H9 (cell line): Measurements from ENCODE around the gene MRPL21. TPM values are rescaled to one million over a fixed set of nuclear protein-coding genes. Genes with fewer than 3 reads are reported as not detected.

Experiments
- DNase-seq: peaks from one replicate; pipeline ENCODE4 v3.0.0-alpha.2; 2017
- H2AFZ ChIP-seq: one replicate; pipeline ENCODE4 v1.6.1; 2013; ENCODE audit warnings: mild to moderate bottlenecking, low read length, control low read depth, moderate library complexity
- H2AK5ac ChIP-seq: 2 replicates; pipeline ENCODE4 v1.6.1; 2013; ENCODE audit warnings: low read length, control low read depth, mixed read lengths; ENCODE audit not compliant: insufficient read length
- H2BK120ac ChIP-seq: one replicate; pipeline ENCODE4 v1.6.1; 2013; ENCODE audit warnings: low read depth, mild to moderate bottlenecking, low read length, control low read depth, inconsistent platforms; ENCODE audit not compliant: poor library complexity, severe bottlenecking
- H2BK12ac ChIP-seq: 2 replicates; pipeline ENCODE4 v1.6.1; 2013; ENCODE audit warnings: low read length, control low read depth, mixed read lengths, low read depth; ENCODE audit not compliant: insufficient read length
- H2BK15ac ChIP-seq: 2 replicates; pipeline ENCODE4 v1.6.1; 2013; ENCODE audit warnings: low read depth, low read length, control low read depth
- H2BK20ac ChIP-seq: one replicate; pipeline ENCODE4 v1.6.1; 2013; ENCODE audit warnings: low read depth, mild to moderate bottlenecking, low read length, control low read depth, inconsistent platforms; ENCODE audit not compliant: poor library complexity, severe bottlenecking
- H2BK5ac ChIP-seq: 2 replicates; pipeline ENCODE4 v1.6.1; 2013; ENCODE audit warnings: low read length, control low read depth, mixed read lengths; ENCODE audit not compliant: insufficient read length
- H3K14ac ChIP-seq: 2 replicates; pipeline ENCODE4 v1.6.1; 2013; ENCODE audit warnings: low read length, control low read depth; ENCODE audit not compliant: insufficient read depth
- H3K18ac ChIP-seq: 2 replicates; pipeline ENCODE4 v1.6.1; 2013; ENCODE audit warnings: low read depth, mild to moderate bottlenecking, mixed read lengths, low read length, control low read depth; ENCODE audit not compliant: insufficient read length
- H3K23ac ChIP-seq: 2 replicates; pipeline ENCODE4 v1.6.1; 2013; ENCODE audit warnings: low read length, control low read depth, mixed read lengths, low read depth; ENCODE audit not compliant: insufficient read length
- H3K23me2 ChIP-seq: 2 replicates; pipeline ENCODE4 v1.6.1; 2013; ENCODE audit warnings: low read depth, mild to moderate bottlenecking, mixed read lengths, low read length, control low read depth; ENCODE audit not compliant: insufficient read length, poor library complexity, severe bottlenecking
- H3K27ac ChIP-seq: 2 replicates; pipeline ENCODE4 v1.5.1; 2013; ENCODE audit warnings: low read length, control low read depth, mixed read lengths, low read depth; ENCODE audit not compliant: insufficient read length
- H3K27me3 ChIP-seq: 2 replicates; pipeline ENCODE4 v1.6.1; 2013; ENCODE audit warnings: low read length, control low read depth, inconsistent platforms; ENCODE audit not compliant: insufficient read depth
- H3K4ac ChIP-seq: 2 replicates; pipeline ENCODE4 v1.6.1; 2013; ENCODE audit warnings: low read depth, mild to moderate bottlenecking, control low read depth, inconsistent platforms, low read length, moderate library complexity
- H3K4me1 ChIP-seq: 2 replicates; pipeline ENCODE4 v1.6.1; 2013; ENCODE audit warnings: low read length, control low read depth, inconsistent platforms; ENCODE audit not compliant: insufficient read depth
- H3K4me2 ChIP-seq: 2 replicates; pipeline ENCODE4 v1.6.1; 2013; ENCODE audit warnings: low read length, control low read depth, mixed read lengths; ENCODE audit not compliant: insufficient read length, insufficient read depth
- H3K56ac ChIP-seq: 2 replicates; pipeline ENCODE4 v1.6.1; 2013; ENCODE audit warnings: low read depth, mild to moderate bottlenecking, mixed read lengths, low read length, control low read depth; ENCODE audit not compliant: insufficient read length
- H3K79me1 ChIP-seq: 2 replicates; pipeline ENCODE4 v1.6.1; 2013; ENCODE audit warnings: low read depth, mild to moderate bottlenecking, moderate library complexity, low read length, control low read depth, inconsistent platforms; ENCODE audit not compliant: insufficient read depth, poor library complexity, severe bottlenecking
- H3K79me2 ChIP-seq: 2 replicates; pipeline ENCODE4 v1.6.1; 2013; ENCODE audit warnings: low read length, control low read depth, inconsistent platforms; ENCODE audit not compliant: insufficient read depth
- H3K9ac ChIP-seq: 2 replicates; pipeline ENCODE4 v1.6.1; 2013; ENCODE audit warnings: low read length, control low read depth, mixed read lengths; ENCODE audit not compliant: insufficient read length; ENCODE audit errors: extremely low read depth
- H3K9me3 ChIP-seq: one replicate; pipeline ENCODE4 v1.6.1; 2013; ENCODE audit warnings: low read depth, low read length, inconsistent platforms; ENCODE audit not compliant: control insufficient read depth
- H3T11ph ChIP-seq: one replicate; pipeline ENCODE4 v1.6.1; 2013; ENCODE audit warnings: mild to moderate bottlenecking, low read length, control low read depth, inconsistent platforms
- H4K20me1 ChIP-seq: one replicate; pipeline ENCODE4 v1.6.1; 2013; ENCODE audit not compliant: control insufficient read depth, insufficient read length, insufficient read depth
- H4K5ac ChIP-seq: 2 replicates; pipeline ENCODE4 v1.6.1; 2013; ENCODE audit warnings: low read depth, mild to moderate bottlenecking, mixed read lengths, low read length, control low read depth; ENCODE audit not compliant: insufficient read length
- H4K8ac ChIP-seq: replicated peaks from 2 replicates; pipeline ENCODE4 v1.6.1; 2013; ENCODE audit warnings: low read length, control low read depth, mixed read lengths, low read depth; ENCODE audit not compliant: insufficient read length
- H4K91ac ChIP-seq: 2 replicates; pipeline ENCODE4 v1.6.1; 2013; ENCODE audit warnings: low read depth, mild to moderate bottlenecking, moderate library complexity, mixed read lengths, low read length, control low read depth; ENCODE audit not compliant: insufficient read length
- H3K27ac Mint-ChIP-seq, 3 experiments: 2 replicates in 2 of 3; 3 replicates in 1 of 3; pipeline ENCODE4 v1.8.0; 2020 to 2021; ENCODE audit warnings: mixed read lengths in 3 of 3, mild to moderate bottlenecking in 1 of 3, moderate library complexity in 1 of 3
- H3K27me3 Mint-ChIP-seq: 2 replicates; pipeline ENCODE4 v1.8.0; 2021; ENCODE audit warnings: low read depth, mild to moderate bottlenecking, moderate library complexity, mixed read lengths
- H3K36me3 Mint-ChIP-seq, 3 experiments: 2 replicates in 2 of 3; 3 replicates in 1 of 3; pipeline ENCODE4 v1.8.0; 2020 to 2021; ENCODE audit warnings: low read depth in 3 of 3, mixed read lengths in 3 of 3; ENCODE audit not compliant: insufficient read depth in 1 of 3
- H3K4me1 Mint-ChIP-seq, 2 experiments: 2 replicates each; pipeline ENCODE4 v1.8.0; 2020; ENCODE audit warnings: mixed read lengths in 2 of 2
- H3K4me3 Mint-ChIP-seq, 2 experiments: 2 replicates in 1 of 2; 3 replicates in 1 of 2; pipeline ENCODE4 v1.8.0; 2020 to 2021; ENCODE audit warnings: mild to moderate bottlenecking in 2 of 2, mixed read lengths in 2 of 2, moderate library complexity in 1 of 2
- H3K9me3 Mint-ChIP-seq, 2 experiments: 2 replicates in 1 of 2; 3 replicates in 1 of 2; pipeline ENCODE4 v1.8.0; 2020; ENCODE audit warnings: mild to moderate bottlenecking in 2 of 2, mixed read lengths in 2 of 2, moderate library complexity in 1 of 2
- CTCF ChIP-seq: fragments of 200-600 bp; sonication (generic); conservative IDR thresholded peaks from 3 replicates; pipeline ENCODE4 v1.8.0; 2021; ENCODE audit warnings: antibody characterized with exemption, mild to moderate bottlenecking
- WGBS: extraction: QIAGEN DNeasy Blood & Tissue Kit; methylation state at CpG from one replicate; pipeline ENCODE4 v1.1.7; 2013; ENCODE audit warnings: missing lambda C conversion rate, low lambda C conversion rate, mixed read lengths; ENCODE audit not compliant: insufficient read length; ENCODE audit errors: extremely low coverage; 5-methylcytosine and 5-hydroxymethylcytosine counted together
- total RNA-seq: library from RNA; stranded (reverse); gene quantifications from 2 replicates; pipeline ENCODE4 v1.2.1, GENCODE V29; 2021

MRPL21 gene
- total RNA-seq, 1 experiment from 2014 or later: 91.5 TPM

GRCh38 chr11:68935066-68935465 is 31.4 kb upstream of the MRPL21 start:
- Histone ChIP-seq H2BK120ac (no peak overlapping the region), H2BK20ac (no peak overlapping the region), H3K14ac (no peak overlapping the region), H3K9ac (no peak overlapping the region), H3K23ac (no peak overlapping the region), H2BK12ac (no peak overlapping the region), H2BK15ac (no peak overlapping the region), H3K56ac (no peak overlapping the region), H3K79me1 (no peaks in the 10 kb centered on the region), H2AK5ac (no peak overlapping the region), H4K91ac (no peak overlapping the region), H3K18ac (no peak overlapping the region), H3K9me3 (no peaks in the 10 kb centered on the region), H2BK5ac (no peak overlapping the region), H3T11ph (no peak overlapping the region), H3K4ac (no peak overlapping the region), H3K4me1 (no peaks in the 10 kb centered on the region), H3K23me2 (no peaks in the 10 kb centered on the region), H3K4me2 (no peak overlapping the region), H3K27me3 (no peaks in the 10 kb centered on the region), H3K79me2 (no peaks in the 10 kb centered on the region), H3K27ac (no peak overlapping the region), H4K5ac (no peak overlapping the region), H2AFZ (no peak overlapping the region), H4K8ac (no peak overlapping the region), H4K20me1 (no peaks in the 10 kb centered on the region)
- Mint-ChIP-seq H3K4me3 (no peak overlapping the region), H3K27me3 (no peaks in the 10 kb centered on the region), H3K4me1 (no peaks in the 10 kb centered on the region), H3K36me3 (peaks cover 7 to 47% (median 29%) of the 10 kb centered on the region in 3 experiments; a peak in 6 of 7 replicates), H3K27ac (no peak overlapping the region), H3K9me3 (no peaks in the 10 kb centered on the region)
- no peak for TF ChIP-seq CTCF
- DNase-seq: no peak
- WGBS: no CpG with 5 or more reads among the region's 15 CpGs
